Measurements from ENCODE around the gene VAMP2. TPM values are rescaled to one million over a fixed set of nuclear protein-coding genes. Genes with fewer than 3 reads are reported as not detected.

The VAMP2 gene
- 19.8 TPM for total RNA-seq (ENCODE audit: unreplicated experiment)
- long read RNA-seq, transcript VAMP2-201 (5 exons, 2,153 nt) = major isoform, 5 of 9 reads
- long read RNA-seq, partial matches to known transcripts = 1 of 9 reads
- long read RNA-seq, other reads (novel, unspliced or antisense) = 0 of 9 reads

GRCh38 chr17:8162233-8162996, at the start of gene VAMP2:
Gene VAMP2, minus strand, starts transcription at chr17:8162948. Its CDS starts 69 bp downstream, at chr17:8162879.
- H3K36me3 Mint-ChIP-seq (ENCODE audit: low read depth, unreplicated experiment) = peaks cover 14% of the 10 kb centered on the region
- H3K27me3 Mint-ChIP-seq (ENCODE audit: unreplicated experiment) = peaks cover 13% of the 10 kb centered on the region
- no peaks in the 10 kb centered on the region for H3K9me3 Mint-ChIP-seq (ENCODE audit: unreplicated experiment)
- no peak for TF ChIP-seq CTCF (IDR thresholded peaks at IDR 0.05; ENCODE audit: unreplicated experiment)
- peak within 1 kb of the TSS; percentile 82 for H3K27ac Mint-ChIP-seq (ENCODE audit: unreplicated experiment)
- DNase-seq (ENCODE audit: low spot score) = peak; percentile 84
- H3K4me3 Mint-ChIP-seq (ENCODE audit: unreplicated experiment) = peak within 1 kb of the TSS; percentile 94
- peaks cover 41% of the 10 kb centered on the region for H3K4me1 Mint-ChIP-seq (ENCODE audit: unreplicated experiment)

- no peak for TF ChIP-seq CTCF (IDR thresholded peaks at IDR 0.05; ENCODE audit: unreplicated experiment)
- Mint-ChIP-seq H3K4me1 (ENCODE audit: unreplicated experiment) (peaks cover 26% of the 10 kb centered on the region), H3K9me3 (ENCODE audit: unreplicated experiment) (no peaks in the 10 kb centered on the region), H3K36me3 (ENCODE audit: low read depth, unreplicated experiment) (peaks cover 7% of the 10 kb centered on the region), H3K27ac (ENCODE audit: unreplicated experiment) (peak overlapping the region; percentile 68), H3K4me3 (ENCODE audit: unreplicated experiment) (peak overlapping the region; percentile 93), H3K27me3 (ENCODE audit: unreplicated experiment) (peaks cover 2% of the 10 kb centered on the region)
- DNase-seq (ENCODE audit: low spot score) = no peak
These were observed 48.2 kb upstream of the VAMP2 start for GRCh38 chr17:8210761-8211458.

GRCh38 chr17:8209907-8210760, 47.4 kb upstream of the VAMP2 start, which contains the start of gene AURKB:
Gene AURKB, minus strand, starts transcription at chr17:8210575. Its CDS starts 351 bp downstream, at chr17:8210224.
- DNase-seq (ENCODE audit: low spot score) = peak; percentile 94
- TF ChIP-seq CTCF (IDR thresholded peaks at IDR 0.05; ENCODE audit: unreplicated experiment) = no peak
- H3K36me3 Mint-ChIP-seq (ENCODE audit: low read depth, unreplicated experiment) = peaks cover 10% of the 10 kb centered on the region
- peak within 1 kb of the TSS; percentile 68 for H3K27ac Mint-ChIP-seq (ENCODE audit: unreplicated experiment)
- H3K4me3 Mint-ChIP-seq (ENCODE audit: unreplicated experiment) = peak within 1 kb of the TSS; percentile 93
- H3K9me3 Mint-ChIP-seq (ENCODE audit: unreplicated experiment) = no peaks in the 10 kb centered on the region
- peaks cover 2% of the 10 kb centered on the region for H3K27me3 Mint-ChIP-seq (ENCODE audit: unreplicated experiment)
- peaks cover 26% of the 10 kb centered on the region for H3K4me1 Mint-ChIP-seq (ENCODE audit: unreplicated experiment)

GRCh38 chr17:8206536-8206935, 43.8 kb upstream of the VAMP2 start:
- no peak overlapping the region for H3K27ac Mint-ChIP-seq (ENCODE audit: unreplicated experiment)
- no peaks in the 10 kb centered on the region for H3K9me3 Mint-ChIP-seq (ENCODE audit: unreplicated experiment)
- DNase-seq (ENCODE audit: low spot score) = no peak
- no peak overlapping the region for H3K4me3 Mint-ChIP-seq (ENCODE audit: unreplicated experiment)
- no peak for TF ChIP-seq CTCF (IDR thresholded peaks at IDR 0.05; ENCODE audit: unreplicated experiment)
- peaks cover 11% of the 10 kb centered on the region for H3K36me3 Mint-ChIP-seq (ENCODE audit: low read depth, unreplicated experiment)
- H3K27me3 Mint-ChIP-seq (ENCODE audit: unreplicated experiment) = peaks cover 4% of the 10 kb centered on the region
- H3K4me1 Mint-ChIP-seq (ENCODE audit: unreplicated experiment) = peaks cover 26% of the 10 kb centered on the region
